ENCODE data around the gene PRRG1. TPM values are rescaled to one million over a fixed set of nuclear protein-coding genes. Genes with fewer than 3 reads are reported as not detected.
"Not testable (repeated sequence)": the region's sequence is repeated elsewhere in the genome, so short reads cannot be mapped to it uniquely, and the experiment has no call there.

The PRRG1 gene
- total RNA-seq, 2 experiments from 2014 or later: not detected

- H3K4me3 Mint-ChIP-seq; intact Hi-C loops (cut with DNase I, micrococcal nuclease); POLR2A ChIA-PET; H3K27ac Mint-ChIP-seq; H3K9me3 Mint-ChIP-seq (ENCODE audit: low read depth); ATAC-seq; H3K27me3 Mint-ChIP-seq; H3K4me1 Mint-ChIP-seq; DNase-seq; H3K36me3 Mint-ChIP-seq (ENCODE audit: low read depth): not testable (repeated sequence)
- CTCF ChIA-PET: interaction anchor here (0.6 kb wide), 1 partner anchor 31 kb away, joined by 3 read pairs; no protein-coding TSS in a partner anchor
Measured at GRCh38 chrX:37484335-37484734, 135.2 kb downstream of the PRRG1 start.

DNA sequence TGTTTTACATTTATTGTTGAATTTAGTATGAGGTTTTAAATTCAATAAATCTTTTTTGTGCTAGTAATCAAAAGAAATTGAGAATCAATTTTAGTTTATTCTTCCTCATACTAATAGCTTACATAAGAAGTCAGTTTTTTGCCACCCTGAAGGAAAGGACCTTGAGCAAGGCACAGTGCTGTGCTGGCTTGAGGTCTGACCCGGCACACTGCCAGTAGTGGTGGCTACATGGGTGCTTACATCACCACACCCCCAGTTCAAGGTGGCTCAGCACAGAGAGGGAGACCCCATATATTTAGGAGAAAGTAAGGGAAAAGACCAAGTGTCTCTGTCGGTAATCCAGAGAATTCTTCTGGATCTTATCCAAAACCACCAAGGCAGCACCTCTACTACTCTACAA, 136.3 kb downstream of the PRRG1 start:
- Mint-ChIP-seq H3K27me3 (no peaks in the 10 kb centered on the region), H3K4me1 (no peaks in the 10 kb centered on the region), H3K9me3 (ENCODE audit: low read depth) (no peaks in the 10 kb centered on the region), H3K36me3 (ENCODE audit: low read depth) (no peaks in the 10 kb centered on the region), H3K4me3 (no peak overlapping the region), H3K27ac (no peak overlapping the region)
- no peak for DNase-seq
- intact Hi-C loops (cut with DNase I, micrococcal nuclease): no loop called here
- ATAC-seq: no peak
- CTCF ChIA-PET: no interaction called here
- POLR2A ChIA-PET: no interaction called here

- H3K9me3 Mint-ChIP-seq (ENCODE audit: low read depth): no peaks in the 10 kb centered on the region
- H3K4me1 Mint-ChIP-seq: no peaks in the 10 kb centered on the region
- H3K27ac Mint-ChIP-seq: no peak overlapping the region
- ATAC-seq: no peak
- ChIA-PET POLR2A (no interaction called here), CTCF (no interaction called here)
- intact Hi-C loops (cut with DNase I, micrococcal nuclease): no loop called here
- no peak for DNase-seq
- no peaks in the 10 kb centered on the region for H3K27me3 Mint-ChIP-seq
- no peak overlapping the region for H3K4me3 Mint-ChIP-seq
- no peaks in the 10 kb centered on the region for H3K36me3 Mint-ChIP-seq (ENCODE audit: low read depth)
Measured at GRCh38 chrX:37487271-37487670, 138.1 kb downstream of the PRRG1 start.

GRCh38 chrX:37488323-37488722, 139.2 kb downstream of the PRRG1 start:
- CTCF ChIA-PET: no interaction called here

DNA sequence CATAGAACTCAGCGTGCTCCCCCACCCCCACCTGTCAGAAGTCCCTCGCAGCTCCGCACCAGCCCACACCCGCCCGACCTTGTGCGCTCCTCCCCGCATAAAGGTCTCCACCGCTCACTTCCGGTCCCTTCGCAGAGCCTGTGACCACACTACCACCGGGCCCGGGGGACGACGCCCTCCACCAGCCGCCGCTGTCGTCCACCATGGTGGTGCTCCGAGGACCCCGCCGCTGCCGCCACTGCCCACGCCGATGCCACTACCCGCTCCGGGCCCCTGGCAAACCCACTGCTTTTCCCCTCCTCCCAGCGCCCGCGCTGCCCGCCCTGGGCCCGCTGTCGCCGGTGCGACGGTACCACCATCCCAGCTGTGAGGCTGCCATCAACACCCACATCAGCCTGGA, 142.5 kb downstream of the PRRG1 start:
- H3K27ac Mint-ChIP-seq: no peak overlapping the region
- no peak overlapping the region for H3K4me3 Mint-ChIP-seq
- no peaks in the 10 kb centered on the region for H3K4me1 Mint-ChIP-seq
- no peak for DNase-seq
- intact Hi-C loops (cut with DNase I, micrococcal nuclease): no loop called here
- CTCF ChIA-PET: no interaction called here
- no peak for ATAC-seq
- POLR2A ChIA-PET: no interaction called here
- no peaks in the 10 kb centered on the region for H3K9me3 Mint-ChIP-seq (ENCODE audit: low read depth)
- no peaks in the 10 kb centered on the region for H3K36me3 Mint-ChIP-seq (ENCODE audit: low read depth)
- H3K27me3 Mint-ChIP-seq: no peaks in the 10 kb centered on the region

More at GRCh38 chrX:37488323-37488722, 139.2 kb downstream of the PRRG1 start:
- intact Hi-C loops (cut with DNase I, micrococcal nuclease): no loop called here
- Mint-ChIP-seq H3K27me3 (no peaks in the 10 kb centered on the region), H3K36me3 (ENCODE audit: low read depth) (no peaks in the 10 kb centered on the region), H3K4me1 (no peaks in the 10 kb centered on the region), H3K4me3 (no peak overlapping the region), H3K27ac (no peak overlapping the region), H3K9me3 (ENCODE audit: low read depth) (no peaks in the 10 kb centered on the region)
- DNase-seq (no peak), ATAC-seq (no peak)
- POLR2A ChIA-PET: no interaction called here

GRCh38 chrX:37495760-37496159, 146.6 kb downstream of the PRRG1 start:
- H3K27me3 Mint-ChIP-seq; intact Hi-C loops (cut with DNase I, micrococcal nuclease); H3K4me3 Mint-ChIP-seq; H3K27ac Mint-ChIP-seq; H3K4me1 Mint-ChIP-seq; DNase-seq; H3K36me3 Mint-ChIP-seq (ENCODE audit: low read depth); H3K9me3 Mint-ChIP-seq (ENCODE audit: low read depth); ATAC-seq; POLR2A ChIA-PET: not testable (repeated sequence)
- CTCF ChIA-PET: interaction anchor here (0.7 kb wide), 1 partner anchor 329 kb away, joined by 3 read pairs; no protein-coding TSS in a partner anchor

DNA sequence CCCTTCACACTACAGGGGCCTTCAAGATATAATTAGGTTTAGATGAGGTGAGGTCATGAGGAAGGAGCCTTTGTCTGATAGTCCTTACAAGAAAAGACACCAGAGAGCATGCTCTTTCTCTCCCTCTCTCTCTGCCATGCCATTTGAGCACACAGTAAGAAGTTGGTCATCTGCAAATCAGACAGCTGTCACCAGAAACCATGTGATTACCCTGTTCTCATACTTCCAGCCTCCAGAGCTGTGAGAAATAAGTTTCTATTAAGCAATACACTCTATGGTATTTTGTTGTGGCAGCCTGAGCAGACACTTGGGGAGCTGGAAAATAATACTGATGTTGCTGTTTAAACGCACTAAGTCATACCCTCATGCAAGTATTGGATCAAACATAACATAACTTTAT, 148.0 kb downstream of the PRRG1 start:
- H3K27me3 Mint-ChIP-seq; H3K27ac Mint-ChIP-seq; CTCF ChIA-PET; ATAC-seq; H3K4me3 Mint-ChIP-seq; intact Hi-C loops (cut with DNase I, micrococcal nuclease); H3K9me3 Mint-ChIP-seq (ENCODE audit: low read depth); H3K4me1 Mint-ChIP-seq; DNase-seq; POLR2A ChIA-PET; H3K36me3 Mint-ChIP-seq (ENCODE audit: low read depth): not testable (repeated sequence)

DNA sequence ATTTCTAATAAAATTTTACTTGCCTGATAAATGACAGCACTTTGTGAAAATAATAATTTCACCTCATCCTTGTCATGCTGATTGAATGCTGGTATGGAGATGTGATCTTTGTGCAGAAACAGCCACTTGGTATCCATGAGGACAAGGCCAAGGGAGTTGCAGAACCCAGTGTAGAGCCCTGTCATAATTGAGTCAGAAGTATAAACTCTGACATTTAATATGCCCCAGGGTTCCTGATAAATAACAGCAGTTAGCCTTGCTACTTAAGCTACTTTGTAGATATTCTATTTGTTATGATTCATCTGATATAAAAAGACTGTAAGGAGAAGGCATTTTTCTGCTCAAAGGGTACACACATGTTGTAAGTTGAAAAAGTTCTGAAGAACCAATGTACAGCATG, 149.2 kb downstream of the PRRG1 start:
- intact Hi-C loops (cut with DNase I, micrococcal nuclease); ATAC-seq; H3K4me1 Mint-ChIP-seq; H3K27ac Mint-ChIP-seq; CTCF ChIA-PET; H3K27me3 Mint-ChIP-seq; H3K9me3 Mint-ChIP-seq (ENCODE audit: low read depth); H3K4me3 Mint-ChIP-seq; H3K36me3 Mint-ChIP-seq (ENCODE audit: low read depth); DNase-seq; POLR2A ChIA-PET: not testable (repeated sequence)

- DNase-seq; H3K27me3 Mint-ChIP-seq; H3K4me1 Mint-ChIP-seq; CTCF ChIA-PET; ATAC-seq; H3K36me3 Mint-ChIP-seq (ENCODE audit: low read depth); POLR2A ChIA-PET; H3K4me3 Mint-ChIP-seq; H3K9me3 Mint-ChIP-seq (ENCODE audit: low read depth); H3K27ac Mint-ChIP-seq: not testable (repeated sequence)
- intact Hi-C loops (cut with DNase I, micrococcal nuclease): loop anchor here (10.0 kb wide), 1 partner anchor 325 kb away; no protein-coding TSS in a partner anchor
Measured at GRCh38 chrX:37499649-37500048, 150.5 kb downstream of the PRRG1 start.

GRCh38 chrX:37504991-37505390, 155.8 kb downstream of the PRRG1 start:
- no peak for ATAC-seq
- Mint-ChIP-seq H3K36me3 (ENCODE audit: low read depth) (no peaks in the 10 kb centered on the region), H3K9me3 (ENCODE audit: low read depth) (no peaks in the 10 kb centered on the region), H3K27ac (no peak overlapping the region), H3K4me1 (no peaks in the 10 kb centered on the region), H3K4me3 (no peak overlapping the region), H3K27me3 (no peaks in the 10 kb centered on the region)
- POLR2A ChIA-PET: no interaction called here
- intact Hi-C loops (cut with DNase I, micrococcal nuclease): loop anchor here (10.0 kb wide), 1 partner anchor 320 kb away; no protein-coding TSS in a partner anchor
- CTCF ChIA-PET: no interaction called here
- no peak for DNase-seq

Other genes starting within 250 kb of the PRRG1 start
- under 1 TPM; 0.18 to 0.21 TPM for gene LANCL3, start 222.3 kb downstream of the PRRG1 start, total RNA-seq